Kidney (tissue), 14 donors: ENCODE measurements around the gene LDLRAD3. TPM values are rescaled to one million over a fixed set of nuclear protein-coding genes. Genes with fewer than 3 reads are reported as not detected.

ENCODE experiments used
- DNase-seq, 5 donors: peaks; one replicate each; pipeline ENCODE4 v3.0.0-alpha.2; 2013 to 2020
- FAIRE-seq: peaks from 2 replicates; lab custom pipeline; 2012; peaks lifted over from hg19 to GRCh38; lab: Jason Lieb, UNC
- H3K27ac ChIP-seq, 2 donors: one replicate each; pipeline ENCODE4 v1.7.0; 2013; ENCODE audit warnings: low read depth in 2 of 2, low read length in 2 of 2, inconsistent platforms in 1 of 2
- H3K27me3 ChIP-seq: one replicate; pipeline ENCODE4 v1.7.1; 2013; ENCODE audit warnings: low read length, inconsistent platforms; ENCODE audit not compliant: control insufficient read depth, insufficient read depth
- H3K36me3 ChIP-seq, 3 donors: one replicate each; pipeline versions ENCODE4 v1.7.0 to v1.7.1; 2013; ENCODE audit warnings: low read length in 3 of 3, control low read depth in 1 of 3, inconsistent platforms in 1 of 3; ENCODE audit not compliant: insufficient read depth in 3 of 3, control insufficient read depth in 2 of 3
- H3K4me1 ChIP-seq, 3 donors: one replicate each; pipeline versions ENCODE4 v1.7.0 to v1.7.1; 2013; ENCODE audit warnings: low read length in 3 of 3, inconsistent platforms in 1 of 3, low read depth in 1 of 3; ENCODE audit not compliant: control insufficient read depth in 2 of 3, insufficient read depth in 2 of 3
- H3K4me3 ChIP-seq, 3 donors: one replicate each; pipeline versions ENCODE4 v1.7.0 to v1.8.1; 2013; ENCODE audit warnings: low read length in 3 of 3, control low read depth in 1 of 3, inconsistent platforms in 1 of 3
- H3K9ac ChIP-seq, 3 donors: one replicate each; pipeline versions ENCODE4 v1.7.0 to v1.7.1; 2013; ENCODE audit warnings: low read length in 3 of 3, control low read depth in 1 of 3, inconsistent platforms in 1 of 3
- H3K9me3 ChIP-seq, 3 donors: one replicate each; pipeline versions ENCODE4 v1.7.0 to v1.7.1; 2013; ENCODE audit warnings: low read length in 3 of 3, control low read depth in 1 of 3, inconsistent platforms in 1 of 3; ENCODE audit not compliant: control insufficient read depth in 2 of 3, insufficient read depth in 1 of 3
- intact Hi-C: fragments of 100-400 bp; cut with DNase I; formaldehyde crosslinking; loops from one replicate; pipeline ENCODE4 v1.11.1; 2022
- polyA plus RNA-seq: library from polyadenylated mRNA; stranded (reverse); fragments of 350-450 nt; fragmentation: Illumina TruSeq; extraction: RNeasy Lipid Tissue Mini Kit (QIAGEN cat#74804); gene quantifications from one replicate; pipeline ENCODE4 v1.2.3, GENCODE V29; 2014; ENCODE audit warnings: low read depth, low replicate concordance; ENCODE audit not compliant: insufficient read depth
- total RNA-seq: library from RNA; stranded (reverse); fragmentation: NEBNext Ultra II Directional; extraction: Animal tissue kit (Norgen Biotek cat#: 25700); gene quantifications from one replicate; pipeline ENCODE4 v1.2.1, GENCODE V29; 2021
- TF ChIP-seq, protein P1 (sequence below): IDR thresholded peaks from 3 replicates; pipeline ENCODE4 v1.5.1; 2012; ENCODE audit warnings: mild to moderate bottlenecking, moderate library complexity, borderline replicate concordance; ENCODE audit not compliant: insufficient read depth; ENCODE audit errors: extremely low read depth
- donor health status: control.
- donor health status: control.
- donor health status: control.
- donor health status: control.
- donor health status: control.
- donor health status: DM: yes; HTN: yes; CAD: no.
- donor health status: Normal renal cell carcinoma (clear cell type).

The LDLRAD3 gene
- total and polyA plus RNA-seq, 2 donors from 2014 or later = 1.2 to 14.2 TPM

DNA sequence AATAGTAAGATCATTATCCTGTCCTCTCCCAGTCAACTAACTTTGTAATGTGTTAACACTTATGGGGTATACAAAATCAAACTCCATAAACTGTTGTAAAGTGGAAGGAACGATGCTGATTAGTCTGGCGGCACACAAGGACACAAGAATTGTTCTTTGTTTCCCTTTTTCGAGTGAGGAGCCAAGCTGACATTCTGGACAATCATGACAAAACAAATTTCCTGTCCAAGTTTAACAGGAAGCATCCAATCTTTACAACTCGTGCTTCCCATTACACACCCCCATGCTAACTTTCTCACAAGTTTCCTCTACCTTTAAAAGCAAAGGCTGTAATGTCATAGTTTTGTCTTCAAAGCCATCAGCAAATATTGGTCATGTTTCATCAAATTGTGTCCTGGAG is 20.4 kb upstream of the LDLRAD3 start:
- Histone ChIP-seq H3K9ac (no peak overlapping the region), H3K9me3 (no peaks in the 10 kb centered on the region), H3K4me1 (no peaks in the 10 kb centered on the region), H3K27ac (no peak overlapping the region), H3K27me3 (no peaks in the 10 kb centered on the region), H3K36me3 (no peaks in the 10 kb centered on the region), H3K4me3 (no peak overlapping the region)
- TF ChIP-seq, protein P1, sequence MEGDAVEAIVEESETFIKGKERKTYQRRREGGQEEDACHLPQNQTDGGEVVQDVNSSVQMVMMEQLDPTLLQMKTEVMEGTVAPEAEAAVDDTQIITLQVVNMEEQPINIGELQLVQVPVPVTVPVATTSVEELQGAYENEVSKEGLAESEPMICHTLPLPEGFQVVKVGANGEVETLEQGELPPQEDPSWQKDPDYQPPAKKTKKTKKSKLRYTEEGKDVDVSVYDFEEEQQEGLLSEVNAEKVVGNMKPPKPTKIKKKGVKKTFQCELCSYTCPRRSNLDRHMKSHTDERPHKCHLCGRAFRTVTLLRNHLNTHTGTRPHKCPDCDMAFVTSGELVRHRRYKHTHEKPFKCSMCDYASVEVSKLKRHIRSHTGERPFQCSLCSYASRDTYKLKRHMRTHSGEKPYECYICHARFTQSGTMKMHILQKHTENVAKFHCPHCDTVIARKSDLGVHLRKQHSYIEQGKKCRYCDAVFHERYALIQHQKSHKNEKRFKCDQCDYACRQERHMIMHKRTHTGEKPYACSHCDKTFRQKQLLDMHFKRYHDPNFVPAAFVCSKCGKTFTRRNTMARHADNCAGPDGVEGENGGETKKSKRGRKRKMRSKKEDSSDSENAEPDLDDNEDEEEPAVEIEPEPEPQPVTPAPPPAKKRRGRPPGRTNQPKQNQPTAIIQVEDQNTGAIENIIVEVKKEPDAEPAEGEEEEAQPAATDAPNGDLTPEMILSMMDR = no peak
- DNase-seq = no peak
- intact Hi-C loops = no loop called here
- no peak for FAIRE-seq

DNA sequence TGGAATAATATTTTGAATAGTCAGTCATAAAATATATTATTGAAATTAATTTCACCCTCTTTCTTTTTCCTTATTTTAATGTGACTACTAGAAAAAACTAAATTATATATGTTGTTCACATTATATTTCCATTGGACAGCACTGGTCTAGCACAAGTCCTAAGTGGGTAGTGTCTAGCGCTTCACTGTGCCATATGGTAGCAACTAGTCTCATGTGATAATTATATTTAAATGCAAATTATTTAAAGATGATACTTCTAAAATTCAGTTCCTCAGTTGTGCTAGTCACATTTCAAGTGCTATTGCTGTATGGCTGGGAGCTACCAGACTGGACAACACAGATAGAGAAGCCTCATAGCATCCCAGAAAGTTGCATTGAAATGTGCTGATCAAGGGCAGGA is 19.1 kb upstream of the LDLRAD3 start:
- FAIRE-seq = peak; percentile 23
- no peak overlapping the region for H3K4me3 ChIP-seq
- no peak overlapping the region for H3K9ac ChIP-seq
- TF ChIP-seq, protein P1 = no peak
- no peaks in the 10 kb centered on the region for H3K9me3 ChIP-seq
- no peak overlapping the region for H3K27ac ChIP-seq
- intact Hi-C loops = no loop called here
- DNase-seq = no peak
- no peaks in the 10 kb centered on the region for H3K36me3 ChIP-seq
- no peaks in the 10 kb centered on the region for H3K27me3 ChIP-seq
- no peaks in the 10 kb centered on the region for H3K4me1 ChIP-seq

DNA sequence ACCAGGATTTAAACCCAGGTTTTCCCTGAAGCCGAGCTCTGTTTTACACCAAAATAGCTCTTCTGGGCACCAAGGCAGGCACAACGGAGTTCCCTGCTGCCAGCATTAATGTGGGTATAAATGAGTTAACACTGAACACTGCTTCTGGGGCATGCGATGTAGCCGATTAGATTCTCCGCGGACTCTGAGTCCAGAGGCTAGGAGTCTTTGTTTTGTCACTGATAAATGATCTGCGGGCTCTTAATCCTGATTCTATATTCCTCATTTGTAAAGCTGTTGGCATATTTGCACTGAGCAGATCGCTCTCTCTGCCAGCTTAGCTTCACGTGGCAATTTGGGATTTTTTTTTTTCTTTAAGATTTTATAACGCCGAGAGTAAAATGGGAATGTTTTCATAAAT is 16.8 kb upstream of the LDLRAD3 start:
- Histone ChIP-seq H3K36me3 (no peaks in the 10 kb centered on the region), H3K27me3 (no peaks in the 10 kb centered on the region), H3K4me1 (no peaks in the 10 kb centered on the region), H3K9me3 (no peaks in the 10 kb centered on the region), H3K9ac (no peak overlapping the region), H3K4me3 (no peak overlapping the region), H3K27ac (no peak overlapping the region)
- intact Hi-C loops = no loop called here
- FAIRE-seq = no peak
- TF ChIP-seq, protein P1 = no peak
- DNase-seq = no peak

DNA sequence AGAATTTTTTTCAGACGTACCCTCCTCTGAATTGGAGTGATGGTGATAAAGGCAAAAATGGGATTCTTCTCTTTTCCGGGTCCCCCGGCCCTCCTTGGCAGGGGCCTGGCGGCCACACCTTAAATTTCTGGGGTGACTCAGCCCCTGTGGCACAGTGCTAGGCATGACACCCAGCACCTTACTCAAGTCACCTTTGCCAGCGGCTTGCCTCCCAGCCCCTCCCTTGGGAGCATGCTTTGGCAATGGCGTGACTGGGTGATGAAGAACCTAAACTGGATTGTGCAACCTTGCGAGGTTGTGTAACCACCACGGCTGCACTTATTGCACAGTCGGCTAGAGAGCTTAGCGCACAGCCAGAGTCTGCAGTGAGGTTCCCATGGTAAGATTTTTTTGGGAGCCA is 16.2 kb upstream of the LDLRAD3 start:
- Histone ChIP-seq H3K9ac (no peak overlapping the region), H3K36me3 (no peaks in the 10 kb centered on the region), H3K27ac (no peak overlapping the region), H3K27me3 (no peaks in the 10 kb centered on the region), H3K9me3 (no peaks in the 10 kb centered on the region), H3K4me1 (no peaks in the 10 kb centered on the region), H3K4me3 (no peak overlapping the region)
- intact Hi-C loops = no loop called here
- DNase-seq = peak in 1 of 5 donors; percentile 86
- FAIRE-seq = no peak
- TF ChIP-seq, protein P1 = no peak
